Liver (tissue), 3 donors: ENCODE data around the gene TCEA2.

ENCODE experiments used
- CTCF ChIP-seq: fragments of 150-350 bp; IDR thresholded peaks from 2 replicates; pipeline ENCODE4 v1.5.1; 2017; ENCODE audit warnings: improper control_type of control experiment, low read depth, low read length; ENCODE audit not compliant: missing input control
- TAF1 ChIP-seq: conservative IDR thresholded peaks from 2 replicates; pipeline ENCODE4 v1.6.1; 2016; ENCODE audit warnings: antibody characterized with exemption, mild to moderate bottlenecking
- donor health status: healthy.
- donor health status: healthy.

GRCh38 chr20:64033981-64034493 lies 29.0 kb upstream of the TCEA2 start:
- TF ChIP-seq TAF1: no peak
- no peak for TF ChIP-seq CTCF
